Measurements from ENCODE around the gene MAPK8IP1.

Gene MAPK8IP1

DNA sequence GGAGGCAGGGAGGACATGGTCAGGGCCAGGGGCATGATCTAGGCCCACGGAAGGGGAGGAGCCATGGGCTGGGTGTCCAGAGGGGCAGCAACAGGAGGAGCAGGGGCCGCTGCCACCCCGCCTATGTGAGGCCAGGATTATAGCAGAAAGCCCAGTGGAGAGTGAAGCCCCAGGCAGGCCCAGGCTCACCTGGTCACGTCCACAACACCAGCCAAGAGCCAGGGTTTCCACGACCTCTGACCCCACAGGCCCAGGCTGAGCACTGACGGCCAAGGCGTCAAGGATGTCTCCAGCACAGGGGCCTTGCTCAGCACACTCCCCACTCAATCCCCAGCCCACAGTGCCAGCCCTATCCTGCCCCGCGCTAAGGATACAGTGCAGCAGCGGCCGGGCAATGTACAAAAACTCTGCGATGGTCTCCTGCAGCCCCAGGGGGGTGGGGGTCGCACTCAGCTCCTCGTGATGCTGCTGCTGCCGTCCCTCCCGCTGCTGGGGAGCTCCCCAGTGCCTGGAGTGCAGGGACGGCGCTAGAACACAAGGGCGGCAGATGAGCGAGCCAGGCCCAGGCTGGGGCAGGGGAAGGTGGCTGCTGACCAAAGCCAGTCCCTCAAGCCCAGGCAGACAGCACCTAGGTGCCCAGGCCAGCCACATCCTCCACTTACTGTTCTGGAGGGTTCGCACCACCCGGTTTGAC is 28.6 kb downstream of the MAPK8IP1 start:
- DNase-seq = no peak

DNA sequence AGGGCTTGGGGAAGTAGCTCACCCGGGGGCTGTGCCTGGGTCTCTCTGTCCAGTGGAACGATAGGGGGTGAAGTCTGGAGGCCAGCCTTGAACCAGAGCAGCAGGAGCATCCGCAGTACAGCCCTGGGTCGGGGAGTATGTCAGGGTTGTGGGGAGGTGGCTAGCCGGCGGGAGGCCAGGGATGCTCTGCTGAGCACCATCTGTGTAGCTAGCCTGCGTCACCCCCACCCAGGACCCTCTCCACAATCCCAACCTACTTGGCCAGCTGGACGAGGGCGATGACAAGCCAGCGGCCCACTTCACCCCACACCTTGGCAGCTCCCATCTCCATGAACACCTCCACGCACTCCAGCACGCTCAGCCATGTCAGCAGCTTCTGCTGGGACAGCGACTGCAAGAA is 30.0 kb downstream of the MAPK8IP1 start:
- no peak for DNase-seq

DNA sequence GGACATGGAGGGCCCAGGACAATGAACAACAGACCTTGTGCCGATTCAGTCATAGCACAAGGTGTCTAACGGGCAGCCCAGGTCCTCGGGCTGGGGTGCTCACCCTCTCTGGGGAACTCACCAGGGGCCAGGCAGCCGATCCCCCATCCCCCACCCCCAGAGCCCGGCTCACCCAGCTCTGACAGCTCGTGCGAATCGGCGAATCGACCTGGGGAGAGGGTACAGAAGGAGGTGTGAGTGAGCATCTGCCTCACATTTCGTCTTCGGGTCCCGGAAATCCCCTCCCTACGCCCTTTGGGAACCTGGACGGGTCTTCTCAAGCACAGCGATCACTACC is 31.8 kb downstream of the MAPK8IP1 start:
- no peak for DNase-seq

DNA sequence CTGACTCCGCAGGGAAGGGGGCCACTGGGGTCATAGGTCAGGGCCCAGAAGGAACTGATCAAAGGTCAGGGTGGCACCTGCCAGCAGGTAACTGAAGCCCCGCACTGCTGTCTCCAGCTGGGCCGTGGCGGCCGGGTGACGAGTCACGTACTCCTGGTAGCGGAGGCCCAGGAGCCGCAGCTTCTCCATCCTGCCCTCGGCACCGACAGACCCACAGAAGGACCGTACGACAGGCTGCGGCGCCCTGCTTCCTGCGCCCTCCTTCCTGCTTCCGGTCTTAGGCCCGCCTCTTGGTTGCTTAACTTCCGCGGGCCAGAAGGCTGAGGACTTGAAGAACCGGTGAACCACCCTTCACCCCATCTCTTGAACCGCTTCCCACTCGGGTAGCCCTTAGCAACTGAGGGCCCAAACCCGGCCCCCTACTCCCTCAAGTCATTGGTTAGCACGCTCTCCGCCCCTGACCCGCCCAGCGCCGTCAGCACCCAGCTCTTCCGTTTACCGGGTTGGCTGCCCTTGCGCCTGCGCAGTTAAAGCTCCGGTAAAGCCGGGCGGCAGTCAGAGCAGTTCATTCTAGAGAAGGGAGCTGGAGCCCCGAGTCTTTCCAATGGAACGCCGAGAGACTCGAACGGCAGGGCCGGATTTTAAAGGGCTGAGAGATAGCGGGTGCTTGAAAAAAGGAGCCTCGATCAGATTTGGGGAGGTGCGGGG is 32.3 kb downstream of the MAPK8IP1 start, which contains the start of gene PEX16:
Gene PEX16 (minus strand): TSS at position 255 of the 708 bp plus-strand sequence. CDS start 66 bp downstream, at position 189.
- DNase-seq = peak; percentile 95

DNA sequence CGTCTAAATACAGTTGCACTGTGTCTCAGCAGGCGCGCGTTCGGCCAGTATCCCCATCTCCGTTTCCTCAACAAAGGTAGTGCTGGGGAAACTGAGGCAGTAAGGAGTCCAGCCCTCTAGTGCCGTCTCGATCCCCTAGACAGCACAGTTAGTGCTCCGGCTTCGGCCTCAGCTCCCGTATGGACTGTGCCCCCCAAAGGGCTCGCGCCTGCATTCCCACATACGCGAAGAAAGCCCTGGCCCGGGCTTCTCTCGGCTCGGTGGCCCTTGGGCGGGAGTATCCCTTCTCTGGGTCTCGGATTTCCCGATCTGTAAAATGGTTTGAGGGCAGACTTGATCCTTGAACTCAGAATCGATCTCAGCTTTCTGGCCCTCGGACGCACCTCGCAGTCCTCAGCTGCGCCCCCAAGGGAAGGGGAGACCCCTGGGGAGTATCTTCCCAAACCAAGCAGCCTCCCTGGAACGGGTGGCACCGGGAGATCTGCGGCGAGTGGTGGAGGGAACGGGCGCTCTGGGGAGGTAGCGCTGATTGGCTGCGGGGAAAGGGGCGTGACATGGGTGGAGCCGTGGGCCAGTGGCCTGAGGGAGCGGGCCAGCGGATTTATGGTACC is 33.0 kb downstream of the MAPK8IP1 start:
- peak; percentile 61 for DNase-seq

DNA sequence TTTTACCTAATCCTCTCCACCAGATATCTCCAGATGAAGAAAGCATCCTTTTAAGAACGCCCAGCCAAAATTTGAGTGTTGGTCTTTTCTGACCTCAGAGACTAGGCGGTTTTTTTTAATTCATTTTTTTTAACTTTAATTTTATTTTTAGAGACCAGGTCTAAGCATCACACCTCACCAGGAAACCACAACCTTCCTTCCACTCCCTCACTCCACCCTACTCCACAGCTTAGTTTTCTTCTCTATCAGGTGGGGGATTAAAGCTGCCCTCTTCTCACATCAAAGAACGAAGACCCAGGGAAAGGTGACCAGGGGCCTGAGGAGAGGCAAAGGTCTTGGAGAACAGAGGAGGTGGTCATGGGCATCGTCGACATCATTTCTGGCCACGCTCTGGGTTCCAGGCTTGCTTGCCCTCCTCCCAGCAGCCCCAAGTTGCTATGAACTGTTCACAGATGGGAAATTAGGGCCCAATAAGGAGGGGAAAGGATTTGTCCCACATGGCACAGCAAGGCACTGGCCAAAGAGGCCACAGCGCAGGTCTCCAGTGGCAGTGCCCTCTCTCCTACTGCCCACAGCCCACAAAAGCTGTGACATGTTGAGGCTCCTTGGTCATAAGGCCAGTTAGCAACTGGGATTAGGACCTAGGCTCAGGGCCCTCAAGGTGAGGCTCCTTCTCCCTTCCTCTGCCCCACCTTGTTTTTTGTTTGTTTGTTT is 33.7 kb downstream of the MAPK8IP1 start:
- no peak for DNase-seq

DNA sequence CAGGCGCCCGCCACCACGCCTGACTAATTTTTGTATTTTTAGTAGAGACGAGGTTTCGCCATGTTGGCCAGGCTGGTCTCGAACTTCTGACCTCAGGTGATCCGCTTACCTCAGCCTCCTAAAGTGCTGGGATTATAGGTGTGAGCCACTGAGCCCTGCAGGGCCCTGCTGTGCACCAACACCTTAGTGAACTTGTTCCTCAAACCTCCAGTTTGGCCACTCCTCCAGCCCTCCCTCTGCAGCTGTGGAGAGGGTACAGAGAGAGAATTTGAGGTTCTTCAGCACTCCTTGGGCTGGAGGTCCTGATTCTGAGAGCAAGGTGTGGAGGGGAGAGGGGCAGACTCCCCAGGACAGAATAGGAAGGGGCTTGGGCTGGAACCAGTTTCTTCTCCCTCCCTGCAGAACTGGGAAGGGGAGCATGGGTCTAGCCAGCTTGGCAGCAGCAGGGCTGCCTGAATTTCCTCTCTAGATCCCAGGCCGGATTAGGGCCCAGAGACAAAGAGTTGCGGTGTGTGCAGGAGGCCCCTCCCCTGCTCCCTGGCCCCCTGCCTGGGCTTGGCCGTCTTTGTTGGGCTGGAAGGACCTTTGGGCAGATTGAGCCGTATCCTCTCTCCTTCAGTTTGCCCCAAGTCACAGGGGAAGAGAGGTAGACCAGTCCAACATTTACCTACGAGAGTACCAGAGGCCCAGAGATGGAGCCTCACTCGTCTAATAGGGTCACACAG is 34.5 kb downstream of the MAPK8IP1 start:
- no peak for DNase-seq

DNA sequence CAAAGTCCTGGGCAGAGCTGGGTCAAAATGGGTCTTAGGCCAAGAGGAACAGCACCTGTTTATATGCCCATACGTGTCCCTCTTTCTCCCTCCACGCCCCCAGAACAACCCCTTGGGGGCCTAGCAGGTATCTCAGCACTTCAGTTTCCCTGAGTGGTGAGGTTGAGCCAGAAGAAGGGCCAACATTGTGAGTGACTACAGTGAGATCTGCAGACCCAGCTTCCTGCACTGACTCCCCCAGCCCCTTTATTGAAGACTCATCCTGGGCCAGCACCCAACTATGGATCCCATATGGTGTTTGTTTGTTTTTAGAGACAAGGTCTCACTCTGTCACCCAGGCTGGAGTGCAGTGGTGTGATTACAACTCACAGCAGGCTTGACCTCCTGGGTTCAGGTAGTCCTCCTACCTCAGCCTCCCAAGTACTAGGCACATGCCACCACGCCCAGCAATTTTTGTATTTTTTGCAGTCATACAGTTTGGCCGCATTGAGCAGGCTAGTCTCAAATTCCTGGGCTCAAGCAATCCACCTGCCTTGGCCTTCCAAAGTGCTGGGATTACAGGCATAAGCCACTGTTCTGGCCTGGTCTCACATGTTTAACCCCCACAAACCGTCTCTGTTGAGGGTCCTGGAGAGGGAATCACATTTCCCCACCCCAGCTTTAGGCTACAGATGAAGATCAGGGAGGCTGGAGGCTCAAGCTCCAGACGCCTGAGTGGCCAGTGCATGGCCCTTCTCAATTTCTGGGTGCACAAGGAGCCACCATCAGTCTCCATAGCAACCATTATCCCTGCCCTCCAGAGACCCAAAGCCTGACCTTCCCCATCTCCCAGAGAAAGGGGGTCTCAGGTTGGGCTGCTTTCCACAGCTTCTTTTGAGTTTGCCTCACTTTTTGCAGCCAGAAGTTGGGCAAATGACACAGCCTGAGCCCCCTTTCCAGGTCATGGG is 35.4 kb downstream of the MAPK8IP1 start:
- no peak for DNase-seq

DNA sequence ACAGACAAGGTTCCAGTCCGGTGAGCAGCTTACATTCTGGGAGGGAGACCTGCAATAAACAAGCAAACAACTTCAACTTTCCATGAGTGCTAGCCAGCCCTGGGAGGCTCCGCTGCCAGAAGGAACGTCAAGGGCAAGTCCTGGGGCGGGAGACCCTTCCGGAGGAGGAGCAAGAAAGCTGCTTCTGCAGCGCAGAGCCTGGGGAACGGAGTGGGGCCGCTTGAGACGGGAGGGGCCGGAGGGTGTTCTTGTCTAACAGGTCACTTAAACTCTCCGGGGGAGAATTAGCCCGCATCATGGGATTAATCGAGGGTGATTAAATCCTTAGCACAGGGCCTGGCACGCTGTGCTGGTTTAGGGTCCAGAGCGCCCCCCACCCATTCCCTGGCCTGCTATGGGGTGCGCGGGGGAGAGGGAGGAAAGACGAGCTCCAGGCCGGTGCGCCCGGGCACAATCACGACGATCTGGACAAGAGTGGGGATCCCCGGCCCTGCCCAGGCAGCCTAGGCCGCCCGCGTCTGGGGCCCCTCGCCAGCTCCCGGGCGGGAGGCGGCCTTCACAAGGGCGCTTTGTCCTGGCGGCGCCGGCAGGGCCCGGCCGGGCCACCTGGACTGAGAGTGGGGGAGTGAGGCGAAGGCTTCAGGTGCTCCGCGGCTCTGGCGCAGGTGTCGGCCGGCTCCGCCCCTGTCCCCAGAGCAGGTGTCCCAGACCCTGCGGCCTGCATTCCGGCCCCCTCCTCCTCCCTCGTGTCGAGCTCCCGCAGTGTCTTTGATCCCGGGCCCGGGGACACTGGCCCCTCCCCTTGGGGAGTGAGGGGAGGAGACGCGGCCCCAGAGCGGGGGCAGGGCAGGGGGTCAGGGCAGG is 36.3 kb downstream of the MAPK8IP1 start:
- peak; percentile 59 for DNase-seq

DNA sequence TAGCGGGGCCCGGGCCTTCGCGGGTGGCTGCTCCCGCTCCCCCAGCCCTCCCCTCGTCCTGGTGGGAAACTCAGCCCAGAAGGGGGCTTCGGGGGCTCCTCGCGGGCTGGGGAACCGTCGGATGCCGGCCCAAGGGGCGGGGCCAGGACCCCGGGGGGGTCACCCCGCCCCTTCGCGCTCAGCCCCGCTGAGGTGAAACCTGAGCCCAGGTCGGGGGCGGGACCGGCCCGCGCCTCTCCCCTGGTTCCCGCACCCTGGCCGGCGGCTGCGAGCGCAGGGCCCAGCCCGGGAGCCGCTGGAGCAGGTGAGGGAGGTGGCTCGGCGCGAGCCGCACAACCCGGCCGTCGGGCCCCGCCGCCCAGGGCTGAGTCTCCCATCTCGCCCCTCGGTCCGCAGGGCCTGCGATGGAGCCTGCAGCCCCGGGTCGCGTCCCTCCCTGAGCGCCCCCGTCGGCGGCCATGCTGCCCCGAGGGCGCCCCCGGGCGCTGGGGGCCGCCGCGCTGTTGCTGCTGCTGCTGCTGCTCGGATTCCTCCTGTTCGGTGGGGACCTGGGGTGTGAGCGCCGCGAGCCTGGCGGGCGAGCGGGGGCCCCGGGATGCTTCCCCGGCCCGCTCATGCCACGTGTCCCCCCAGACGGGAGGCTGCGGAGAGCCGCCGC is 37.1 kb downstream of the MAPK8IP1 start, which contains the start of gene LARGE2:
Gene LARGE2 (plus strand): TSS at position 232 of the 658 bp plus-strand sequence. CDS start 227 bp downstream, at position 459.
- DNase-seq = peak; percentile 59

DNA sequence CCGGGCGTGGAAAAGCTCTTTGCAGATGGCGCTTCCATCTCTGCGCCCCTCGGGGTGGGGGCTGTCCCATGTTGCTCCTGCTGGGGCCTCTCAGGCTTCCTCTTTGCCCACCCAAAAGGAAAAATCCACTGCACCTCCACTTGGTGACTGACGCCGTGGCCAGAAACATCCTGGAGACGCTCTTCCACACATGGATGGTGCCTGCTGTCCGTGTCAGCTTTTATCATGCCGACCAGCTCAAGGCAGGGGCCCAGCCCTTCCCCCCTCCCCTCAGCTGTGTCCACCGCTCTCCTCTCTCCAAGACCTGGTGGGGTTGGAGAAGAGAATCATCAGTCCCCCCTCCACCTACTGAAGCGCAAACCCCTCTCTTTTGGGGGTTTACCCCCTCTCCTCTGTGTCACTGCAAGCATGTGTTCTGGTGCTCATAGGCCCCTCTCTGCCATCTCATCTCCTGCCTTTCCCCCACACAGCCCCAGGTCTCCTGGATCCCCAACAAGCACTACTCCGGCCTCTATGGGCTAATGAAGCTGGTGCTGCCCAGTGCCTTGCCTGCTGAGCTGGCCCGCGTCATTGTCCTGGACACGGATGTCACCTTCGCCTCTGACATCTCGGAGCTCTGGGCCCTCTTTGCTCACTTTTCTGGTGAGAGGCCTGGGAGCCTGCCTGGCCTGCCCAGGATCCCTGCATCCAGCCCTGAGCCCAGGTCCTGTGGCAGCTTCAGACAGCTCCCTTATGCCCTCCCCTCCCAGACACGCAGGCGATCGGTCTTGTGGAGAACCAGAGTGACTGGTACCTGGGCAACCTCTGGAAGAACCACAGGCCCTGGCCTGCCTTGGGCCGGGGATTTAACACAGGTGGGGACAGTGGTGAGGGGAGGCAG is 38.8 kb downstream of the MAPK8IP1 start:
- DNase-seq = no peak

DNA sequence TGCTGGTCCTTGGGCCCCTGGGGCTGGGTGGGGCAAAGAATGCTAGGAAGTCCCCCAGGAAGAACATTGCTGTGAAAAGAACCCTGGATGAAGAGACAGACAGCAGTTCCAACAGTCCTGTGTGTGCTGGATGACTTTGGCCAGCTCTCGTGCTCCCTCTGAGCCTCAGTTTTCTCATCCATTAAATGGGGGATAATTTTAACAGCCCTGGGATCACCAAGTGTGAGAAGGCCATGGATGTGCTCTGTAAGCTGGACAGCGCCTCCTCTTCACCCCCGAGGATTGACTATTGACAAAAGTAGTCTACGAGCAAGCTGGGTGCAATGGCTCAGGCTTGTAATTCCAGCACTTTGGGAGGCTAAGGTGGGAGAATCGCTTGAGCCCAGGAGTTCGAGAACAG is 39.5 kb downstream of the MAPK8IP1 start:
- DNase-seq = no peak

DNA sequence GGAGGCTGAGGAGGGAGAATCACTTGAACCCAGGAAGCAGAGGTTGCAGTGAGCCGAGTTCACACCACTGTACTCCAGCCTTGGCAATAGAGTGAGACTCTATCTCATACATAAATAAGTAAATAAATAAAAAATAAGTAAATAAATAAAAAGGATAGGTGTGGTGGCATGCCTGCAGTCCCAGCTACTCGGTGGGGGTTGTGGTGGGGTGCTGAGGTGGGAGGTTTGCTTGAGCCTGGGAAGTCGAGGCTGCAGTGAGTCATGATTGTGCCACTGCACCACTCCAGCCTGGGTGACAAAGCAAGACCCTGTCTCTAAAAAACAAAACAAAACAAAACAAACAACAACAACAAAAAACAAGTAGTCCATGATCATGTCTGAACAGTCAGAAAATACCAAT is 40.1 kb downstream of the MAPK8IP1 start:
- no peak for DNase-seq

DNA sequence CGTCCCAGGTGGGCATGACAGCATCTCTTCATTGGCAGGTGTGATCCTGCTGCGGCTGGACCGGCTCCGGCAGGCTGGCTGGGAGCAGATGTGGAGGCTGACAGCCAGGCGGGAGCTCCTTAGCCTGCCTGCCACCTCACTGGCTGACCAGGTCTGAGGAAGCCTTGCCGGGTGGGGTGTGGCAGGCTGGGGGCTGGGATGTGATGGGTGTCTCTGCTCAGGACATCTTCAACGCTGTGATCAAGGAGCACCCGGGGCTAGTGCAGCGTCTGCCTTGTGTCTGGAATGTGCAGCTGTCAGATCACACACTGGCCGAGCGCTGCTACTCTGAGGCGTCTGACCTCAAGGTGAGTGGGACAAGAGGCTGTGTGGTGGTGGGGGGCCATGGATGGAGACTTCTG is 40.5 kb downstream of the MAPK8IP1 start:
- no peak for DNase-seq

DNA sequence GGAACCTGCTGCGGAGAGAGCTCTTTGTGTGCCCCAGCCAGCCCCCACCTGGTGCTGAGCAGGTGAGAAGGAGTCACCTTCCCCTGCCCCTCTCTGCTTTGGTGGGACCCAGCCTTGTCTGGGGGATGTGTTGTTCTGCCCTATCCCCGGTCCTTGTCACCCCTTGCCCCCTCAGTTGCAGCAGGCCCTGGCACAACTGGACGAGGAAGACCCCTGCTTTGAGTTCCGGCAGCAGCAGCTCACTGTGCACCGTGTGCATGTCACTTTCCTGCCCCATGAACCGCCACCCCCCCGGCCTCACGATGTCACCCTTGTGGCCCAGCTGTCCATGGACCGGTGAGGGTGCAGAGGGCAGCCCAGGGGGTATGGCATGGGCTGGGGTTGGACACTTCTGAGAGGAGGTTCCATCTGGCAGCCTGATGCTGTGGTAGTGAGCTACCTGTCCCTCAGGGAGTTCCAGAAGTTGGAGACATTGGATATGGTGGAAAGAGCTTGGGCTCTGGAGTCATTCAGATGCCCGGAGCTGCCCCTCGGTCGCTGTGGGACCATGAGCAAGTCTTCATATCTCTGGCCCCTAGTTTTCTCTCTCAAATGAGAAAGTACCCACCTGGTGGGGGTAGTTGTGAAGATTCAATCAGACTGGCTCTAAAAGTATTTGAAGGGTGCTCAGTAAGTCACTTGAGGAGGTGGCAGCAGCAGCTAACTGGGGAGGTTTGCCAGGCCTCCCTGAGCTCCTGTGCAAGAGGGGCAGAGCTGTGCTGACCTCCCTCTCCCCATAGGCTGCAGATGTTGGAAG is 41.3 kb downstream of the MAPK8IP1 start:
- no peak for DNase-seq

DNA sequence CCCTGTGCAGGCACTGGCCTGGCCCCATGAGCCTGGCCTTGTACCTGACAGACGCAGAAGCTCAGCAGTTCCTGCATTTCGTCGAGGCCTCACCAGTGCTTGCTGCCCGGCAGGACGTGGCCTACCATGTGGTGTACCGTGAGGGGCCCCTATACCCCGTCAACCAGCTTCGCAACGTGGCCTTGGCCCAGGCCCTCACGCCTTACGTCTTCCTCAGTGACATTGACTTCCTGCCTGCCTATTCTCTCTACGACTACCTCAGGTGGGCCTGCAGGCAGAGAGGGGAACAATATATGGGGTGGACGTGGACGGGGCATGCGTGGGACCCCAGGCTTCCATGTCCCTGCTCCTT is 41.9 kb downstream of the MAPK8IP1 start:
- no peak for DNase-seq

DNA sequence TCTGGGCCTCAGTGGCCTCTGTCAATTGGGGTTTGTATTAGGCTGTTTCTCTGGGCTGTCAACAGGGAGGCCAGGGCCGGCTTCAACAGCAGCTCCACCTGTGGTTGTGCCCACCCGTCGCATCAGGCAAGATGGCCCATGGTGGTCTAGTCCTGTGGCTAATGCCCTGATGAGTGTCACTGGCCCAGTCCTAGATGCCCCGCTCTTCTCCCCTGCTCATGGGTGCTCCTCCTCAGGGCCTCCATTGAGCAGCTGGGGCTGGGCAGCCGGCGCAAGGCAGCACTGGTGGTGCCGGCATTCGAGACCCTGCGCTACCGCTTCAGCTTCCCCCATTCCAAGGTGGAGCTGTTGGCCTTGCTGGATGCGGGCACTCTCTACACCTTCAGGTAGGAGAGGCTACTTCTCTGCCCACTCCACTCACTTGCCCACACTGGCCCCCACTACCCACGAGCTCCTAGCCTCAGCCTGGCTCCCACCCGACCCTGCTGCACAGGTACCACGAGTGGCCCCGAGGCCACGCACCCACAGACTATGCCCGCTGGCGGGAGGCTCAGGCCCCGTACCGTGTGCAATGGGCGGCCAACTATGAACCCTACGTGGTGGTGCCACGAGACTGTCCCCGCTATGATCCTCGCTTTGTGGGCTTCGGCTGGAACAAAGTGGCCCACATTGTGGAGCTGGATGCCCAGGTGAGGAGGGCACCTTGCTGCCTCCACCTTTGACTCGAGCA is 42.4 kb downstream of the MAPK8IP1 start:
- no peak for DNase-seq

Measured in NCI-H1436 (cell line).